ENCODE measurements around the gene ETV3.

The ETV3 gene

DNA sequence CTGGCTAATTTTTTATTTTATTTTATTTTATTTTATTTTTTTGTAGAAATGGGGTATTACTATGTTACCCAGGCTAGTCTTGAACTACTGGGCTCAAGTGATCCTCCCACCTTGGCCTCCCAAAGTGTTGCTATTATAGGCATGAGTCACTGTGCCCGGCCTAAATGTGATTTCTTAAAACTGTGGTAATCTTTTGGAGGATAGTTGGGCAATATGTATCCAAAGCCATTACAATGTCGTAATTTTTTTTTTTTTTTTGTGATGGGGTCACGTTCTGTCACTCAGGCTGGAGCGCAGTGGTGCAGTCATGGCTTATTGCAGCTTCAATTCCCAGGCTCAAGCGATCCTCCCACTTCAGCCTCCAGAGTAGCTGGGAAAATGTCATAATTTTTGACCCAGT is 52.8 kb downstream of the ETV3 start:
- TF ChIP-seq, protein P1, sequence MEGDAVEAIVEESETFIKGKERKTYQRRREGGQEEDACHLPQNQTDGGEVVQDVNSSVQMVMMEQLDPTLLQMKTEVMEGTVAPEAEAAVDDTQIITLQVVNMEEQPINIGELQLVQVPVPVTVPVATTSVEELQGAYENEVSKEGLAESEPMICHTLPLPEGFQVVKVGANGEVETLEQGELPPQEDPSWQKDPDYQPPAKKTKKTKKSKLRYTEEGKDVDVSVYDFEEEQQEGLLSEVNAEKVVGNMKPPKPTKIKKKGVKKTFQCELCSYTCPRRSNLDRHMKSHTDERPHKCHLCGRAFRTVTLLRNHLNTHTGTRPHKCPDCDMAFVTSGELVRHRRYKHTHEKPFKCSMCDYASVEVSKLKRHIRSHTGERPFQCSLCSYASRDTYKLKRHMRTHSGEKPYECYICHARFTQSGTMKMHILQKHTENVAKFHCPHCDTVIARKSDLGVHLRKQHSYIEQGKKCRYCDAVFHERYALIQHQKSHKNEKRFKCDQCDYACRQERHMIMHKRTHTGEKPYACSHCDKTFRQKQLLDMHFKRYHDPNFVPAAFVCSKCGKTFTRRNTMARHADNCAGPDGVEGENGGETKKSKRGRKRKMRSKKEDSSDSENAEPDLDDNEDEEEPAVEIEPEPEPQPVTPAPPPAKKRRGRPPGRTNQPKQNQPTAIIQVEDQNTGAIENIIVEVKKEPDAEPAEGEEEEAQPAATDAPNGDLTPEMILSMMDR (IDR thresholded peaks at IDR 0.05; ENCODE audit: low read depth, low read length, missing control alignments): no peak
- no peaks in the 10 kb centered on the region for H3K27me3 ChIP-seq (replicated peaks)
- no peaks in the 10 kb centered on the region for H3K36me3 ChIP-seq (replicated peaks)
- no peak for DNase-seq
- no peak overlapping the region for H3K4me3 ChIP-seq (ENCODE audit: low read depth, low read length)
- H3K27ac ChIP-seq: no peak overlapping the region
- in situ Hi-C loops (cut with HindIII; ENCODE audit: low pct_ligation_motif_present, low sequenced_read_pairs): no loop called here

DNA sequence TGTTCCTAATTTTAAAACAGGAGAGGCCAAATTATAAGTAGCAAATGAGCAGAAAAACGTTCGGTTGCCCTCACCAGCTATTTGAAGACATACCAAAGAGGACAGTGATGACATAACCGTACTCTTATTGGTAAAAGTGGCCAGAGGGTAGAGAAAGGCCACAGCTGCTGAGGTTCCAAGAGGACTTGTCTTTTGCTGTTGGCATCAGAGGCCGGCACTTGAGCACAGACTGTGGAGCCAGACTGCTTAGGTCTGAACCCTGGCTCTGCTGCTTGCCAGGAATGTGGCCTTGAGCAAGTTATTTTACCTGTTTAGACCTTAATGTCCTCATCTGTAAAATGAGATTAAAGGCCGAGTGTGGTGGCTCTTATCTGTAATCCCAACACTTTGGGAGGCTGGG is 53.5 kb downstream of the ETV3 start:
- Histone ChIP-seq H3K27ac (no peak overlapping the region), H3K27me3 (replicated peaks) (no peaks in the 10 kb centered on the region), H3K4me3 (ENCODE audit: low read depth, low read length) (no peak overlapping the region), H3K36me3 (replicated peaks) (no peaks in the 10 kb centered on the region)
- TF ChIP-seq, protein P1 (IDR thresholded peaks at IDR 0.05; ENCODE audit: low read depth, low read length, missing control alignments): no peak
- no peak for DNase-seq
- in situ Hi-C loops (cut with HindIII; ENCODE audit: low pct_ligation_motif_present, low sequenced_read_pairs): no loop called here

DNA sequence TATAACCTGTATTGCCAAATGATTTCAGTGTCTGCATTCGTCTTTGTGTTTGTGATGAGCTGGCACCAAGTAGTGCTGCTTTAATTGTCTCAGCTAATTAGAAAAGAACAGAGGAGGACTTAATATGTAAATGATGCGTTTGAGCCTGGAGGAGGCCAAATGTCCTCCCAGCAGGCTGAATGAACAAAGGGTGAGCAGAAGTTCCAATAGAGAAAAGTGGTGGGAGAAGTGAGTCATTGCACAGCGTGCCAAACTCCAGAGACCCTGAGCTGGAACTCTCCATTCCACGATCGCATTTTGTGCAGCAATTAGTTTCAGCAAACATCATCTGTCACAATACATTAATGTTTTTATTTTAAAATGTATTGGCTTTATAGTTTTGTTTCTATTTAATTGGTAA is 56.5 kb downstream of the ETV3 start:
- no peak overlapping the region for H3K27ac ChIP-seq
- in situ Hi-C loops (cut with HindIII; ENCODE audit: low pct_ligation_motif_present, low sequenced_read_pairs): no loop called here
- TF ChIP-seq, protein P1 (IDR thresholded peaks at IDR 0.05; ENCODE audit: low read depth, low read length, missing control alignments): no peak
- no peak for DNase-seq
- H3K27me3 ChIP-seq (replicated peaks): no peaks in the 10 kb centered on the region
- no peak overlapping the region for H3K4me3 ChIP-seq (ENCODE audit: low read depth, low read length)
- no peaks in the 10 kb centered on the region for H3K36me3 ChIP-seq (replicated peaks)

DNA sequence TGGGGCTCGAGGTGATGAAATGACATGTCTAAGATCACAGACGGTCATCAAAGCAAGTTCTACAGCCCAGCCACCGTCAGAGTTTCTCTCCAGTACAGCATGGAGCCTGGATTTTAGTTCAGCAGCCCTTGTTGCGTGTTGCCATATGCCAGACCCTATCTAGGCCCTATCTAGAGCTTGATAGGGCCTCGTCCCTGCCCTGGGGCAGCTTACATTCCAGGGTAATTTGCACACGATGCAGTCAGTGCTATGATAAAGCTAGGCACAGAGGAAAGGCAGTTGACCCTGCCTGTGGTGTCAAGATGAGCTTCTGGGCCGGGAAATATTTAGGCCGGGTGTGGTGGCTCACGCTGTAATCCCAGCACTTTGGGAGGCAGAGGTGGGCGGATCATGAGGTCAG is 57.5 kb downstream of the ETV3 start:
- TF ChIP-seq, protein P1 (IDR thresholded peaks at IDR 0.05; ENCODE audit: low read depth, low read length, missing control alignments): no peak
- in situ Hi-C loops (cut with HindIII; ENCODE audit: low pct_ligation_motif_present, low sequenced_read_pairs): no loop called here
- no peak for DNase-seq
- Histone ChIP-seq H3K27me3 (replicated peaks) (no peaks in the 10 kb centered on the region), H3K36me3 (replicated peaks) (no peaks in the 10 kb centered on the region), H3K27ac (no peak overlapping the region), H3K4me3 (ENCODE audit: low read depth, low read length) (no peak overlapping the region)

DNA sequence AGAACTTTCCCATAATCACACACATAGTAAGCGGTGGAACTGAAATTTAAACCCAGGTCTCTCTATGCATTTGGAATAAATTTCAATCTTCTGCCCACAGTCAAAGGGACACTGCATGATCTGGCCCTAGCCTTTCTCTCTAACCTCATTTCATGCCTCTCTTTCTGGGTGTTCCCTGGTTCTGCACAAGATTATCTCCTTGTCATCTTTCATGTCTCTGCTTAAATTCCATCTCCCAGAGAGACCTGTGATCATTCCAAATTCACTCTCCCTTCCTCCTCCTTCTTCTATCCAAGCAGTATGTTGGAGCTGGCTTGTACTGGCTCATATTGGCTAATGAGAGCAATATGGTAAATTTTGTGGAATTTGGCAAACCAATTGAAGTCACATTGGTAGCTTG is 60.8 kb downstream of the ETV3 start:
- no peak for DNase-seq
- no peaks in the 10 kb centered on the region for H3K36me3 ChIP-seq (replicated peaks)
- H3K27me3 ChIP-seq (replicated peaks): no peaks in the 10 kb centered on the region
- no peak overlapping the region for H3K4me3 ChIP-seq (ENCODE audit: low read depth, low read length)
- H3K27ac ChIP-seq: no peak overlapping the region
- TF ChIP-seq, protein P1 (IDR thresholded peaks at IDR 0.05; ENCODE audit: low read depth, low read length, missing control alignments): no peak
- in situ Hi-C loops (cut with HindIII; ENCODE audit: low pct_ligation_motif_present, low sequenced_read_pairs): no loop called here

DNA sequence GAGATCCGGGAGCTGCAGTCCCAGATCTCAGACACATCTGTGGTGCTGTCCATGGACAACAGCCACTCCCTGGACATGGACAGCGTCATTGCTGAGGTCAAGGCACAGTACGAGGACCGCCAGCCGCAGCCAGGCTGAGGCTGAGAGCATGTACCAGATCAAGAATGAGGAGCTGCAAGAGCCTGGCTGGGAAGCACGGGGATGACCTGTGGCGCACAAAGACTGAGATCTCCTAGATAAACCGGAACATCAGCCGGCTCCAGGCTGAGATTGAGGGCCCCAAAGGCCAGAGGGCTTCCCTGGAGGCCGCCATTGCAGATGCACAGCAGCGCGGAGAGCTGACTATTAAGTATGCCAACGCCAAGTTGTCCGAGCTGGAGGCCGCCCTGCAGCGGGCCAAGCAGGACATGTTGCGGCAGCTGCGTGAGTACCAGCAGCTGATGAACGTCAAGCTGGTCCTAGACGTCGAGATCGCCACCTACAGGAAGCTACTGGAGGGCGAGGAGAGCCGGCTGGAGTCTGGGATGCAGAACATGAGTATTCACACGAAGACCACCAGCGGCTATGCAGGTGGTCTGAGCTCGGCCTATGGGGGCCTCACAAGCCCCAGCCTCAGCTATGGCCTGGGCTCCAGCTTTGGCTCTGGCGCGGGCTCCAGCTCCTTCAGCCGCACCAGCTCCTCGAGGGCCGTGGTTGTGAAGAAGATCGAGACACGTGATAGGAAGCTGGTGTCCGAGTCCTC is 64.1 kb downstream of the ETV3 start:
- H3K27me3 ChIP-seq (replicated peaks): no peaks in the 10 kb centered on the region
- in situ Hi-C loops (cut with HindIII; ENCODE audit: low pct_ligation_motif_present, low sequenced_read_pairs): no loop called here
- no peaks in the 10 kb centered on the region for H3K36me3 ChIP-seq (replicated peaks)
- peak; percentile 67 for DNase-seq
- H3K4me3 ChIP-seq (ENCODE audit: low read depth, low read length): no peak overlapping the region
- H3K27ac ChIP-seq: no peak overlapping the region
- TF ChIP-seq, protein P1 (IDR thresholded peaks at IDR 0.05; ENCODE audit: low read depth, low read length, missing control alignments): peak; percentile 77

Measured in brain microvascular endothelial cell (primary cell).